HT1080 (cell line): ENCODE data around the gene KANSL3. TPM values are rescaled to one million over a fixed set of nuclear protein-coding genes. Genes with fewer than 3 reads are reported as not detected.
A peak's percentile ranks its signal among the peaks of the same experiment; 100 is the strongest.
"Not testable (repeated sequence)": the region's sequence is repeated elsewhere in the genome, so short reads cannot be mapped to it uniquely, and the experiment has no call there.

Experiments used
- DNase-seq: peaks from one replicate; pipeline ENCODE4 v3.0.0-alpha.2; 2015; ENCODE audit warnings: low read depth
- total RNA-seq: library from RNA; depleted of rRNA; stranded (reverse); fragments of >200 nt; shearing (Covaris generic); gene quantifications from 2 replicates; pipeline ENCODE4 v1.2.3, GENCODE V29; 2014

The KANSL3 gene
- total RNA-seq, 1 experiment from 2014 or later, result 13.2 TPM

GRCh38 chr2:96655526-96655925, 17.4 kb upstream of the KANSL3 start:
- DNase-seq, result no peak

- not testable (repeated sequence) for DNase-seq
Measured at GRCh38 chr2:96654791-96655190, 16.7 kb upstream of the KANSL3 start.

GRCh38 chr2:96651793-96652192, 13.7 kb upstream of the KANSL3 start:
- no peak for DNase-seq

- DNase-seq, result no peak
Measured at GRCh38 chr2:96649342-96649741, 11.2 kb upstream of the KANSL3 start.

- no peak for DNase-seq
Measured at GRCh38 chr2:96648306-96648930, 10.3 kb upstream of the KANSL3 start.

- no peak for DNase-seq
Measured at GRCh38 chr2:96647681-96648080, 9.6 kb upstream of the KANSL3 start.

- DNase-seq, result no peak
Measured at GRCh38 chr2:96642564-96643360, 4.7 kb upstream of the KANSL3 start, which contains the start of gene FER1L5. TSS of gene FER1L5 (plus strand) at chr2:96642764. CDS start at chr2:96642837, 73 bp downstream.

GRCh38 chr2:96637385-96638143, 548 bp downstream of the KANSL3 start:
- DNase-seq, result peak; percentile 68

GRCh38 chr2:96636551-96637171, 1.5 kb downstream of the KANSL3 start:
- DNase-seq, result no peak

- DNase-seq, result no peak
Measured at GRCh38 chr2:96633641-96634040, 4.5 kb downstream of the KANSL3 start.

GRCh38 chr2:96631804-96632435, 6.2 kb downstream of the KANSL3 start:
- DNase-seq, result peak; percentile 22

GRCh38 chr2:96626553-96626942, 11.6 kb downstream of the KANSL3 start:
- no peak for DNase-seq

GRCh38 chr2:96625571-96626552, 12.2 kb downstream of the KANSL3 start:
- no peak for DNase-seq

- DNase-seq, result no peak
Measured at GRCh38 chr2:96623116-96623515, 15.0 kb downstream of the KANSL3 start.

GRCh38 chr2:96622544-96622943, 15.6 kb downstream of the KANSL3 start:
- no peak for DNase-seq

- no peak for DNase-seq
Measured at GRCh38 chr2:96618596-96619283, 19.4 kb downstream of the KANSL3 start.

- DNase-seq, result no peak
Measured at GRCh38 chr2:96617012-96617411, 21.1 kb downstream of the KANSL3 start.

GRCh38 chr2:96616535-96616934, 21.6 kb downstream of the KANSL3 start:
- no peak for DNase-seq

- DNase-seq, result no peak
Measured at GRCh38 chr2:96616128-96616527, 22.0 kb downstream of the KANSL3 start.
